GM19468 (cell line): ENCODE results near the gene LMAN2.
"Not testable (repeated sequence)": the region's sequence is repeated elsewhere in the genome, so short reads cannot be mapped to it uniquely, and the experiment has no call there.

Source experiments
- ATAC-seq: cut with Tn5 transposase; IDR thresholded peaks from one replicate; pipeline ENCODE4 v1.9.1; 2021; ENCODE audit warnings: mild to moderate bottlenecking, moderate library complexity, moderate number of reproducible peaks; ENCODE audit not compliant: unreplicated experiment; ENCODE audit errors: extremely low read depth

LMAN2 gene

DNA sequence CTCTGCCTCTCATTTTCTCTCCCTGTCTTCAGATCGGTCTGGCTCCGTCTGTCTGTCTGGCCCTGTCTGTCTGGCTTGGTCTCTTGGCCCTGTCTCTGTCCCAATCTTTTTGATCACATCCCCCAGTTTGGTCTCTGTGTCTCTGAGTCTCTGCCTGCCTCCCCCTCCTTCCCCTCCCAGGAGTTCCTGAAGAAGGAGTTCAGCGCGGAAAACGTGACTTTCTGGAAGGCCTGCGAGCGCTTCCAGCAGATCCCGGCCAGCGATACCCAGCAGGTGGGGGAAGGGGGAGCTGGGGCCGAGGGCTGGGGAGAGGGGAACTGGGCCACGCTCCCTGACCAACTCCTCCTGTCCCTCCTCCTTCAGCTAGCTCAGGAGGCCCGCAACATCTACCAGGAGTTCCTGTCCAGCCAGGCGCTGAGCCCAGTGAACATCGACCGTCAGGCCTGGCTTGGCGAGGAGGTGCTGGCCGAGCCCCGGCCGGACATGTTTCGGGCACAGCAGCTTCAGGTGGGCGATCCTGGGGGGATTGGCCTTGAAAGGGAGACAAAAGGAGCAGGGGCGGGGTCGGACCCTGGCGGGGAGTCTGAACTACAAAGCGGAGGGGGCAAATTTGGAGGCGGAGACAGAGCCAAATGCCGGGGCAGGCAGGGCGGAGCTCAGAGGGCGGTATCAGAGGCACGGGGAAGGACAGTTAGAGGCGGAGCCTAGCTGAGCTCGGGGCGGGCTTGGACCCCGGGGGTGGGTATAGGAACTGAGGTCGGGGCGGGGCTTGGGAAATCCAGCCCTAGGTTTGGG, 15.3 kb upstream of the LMAN2 start:
- no peak for ATAC-seq

DNA sequence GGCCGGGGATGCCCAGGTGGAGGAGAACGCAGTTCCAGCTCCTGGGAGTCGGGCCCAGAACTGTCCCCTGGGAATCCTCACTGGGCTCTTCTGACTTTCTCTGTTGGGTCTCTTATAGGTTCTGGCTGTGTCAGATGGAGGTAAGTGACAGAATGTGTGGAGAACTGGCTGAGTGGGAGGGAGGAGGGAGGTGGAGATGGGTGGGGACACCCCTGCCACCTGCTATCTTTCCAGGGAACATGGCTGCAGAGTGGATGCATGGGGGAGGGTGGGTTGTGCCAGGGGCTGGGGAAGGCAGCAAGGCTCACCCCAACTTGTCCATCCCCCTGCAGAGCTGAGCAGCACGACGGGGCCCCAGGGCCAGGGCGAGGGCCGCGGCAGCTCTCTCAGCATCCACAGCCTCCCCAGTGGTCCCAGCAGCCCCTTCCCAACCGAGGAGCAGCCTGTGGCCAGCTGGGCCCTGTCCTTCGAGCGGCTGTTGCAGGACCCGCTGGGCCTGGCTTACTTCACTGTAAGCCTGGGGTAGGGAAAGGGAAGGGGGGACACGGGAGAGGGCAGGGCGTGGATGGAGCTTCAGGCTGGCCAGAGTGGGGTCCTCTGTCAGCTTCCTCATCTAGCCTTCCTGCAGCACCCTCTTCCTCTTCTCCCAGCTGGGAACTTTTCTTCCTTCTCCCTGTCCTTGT, 14.5 kb upstream of the LMAN2 start:
- ATAC-seq: no peak

DNA sequence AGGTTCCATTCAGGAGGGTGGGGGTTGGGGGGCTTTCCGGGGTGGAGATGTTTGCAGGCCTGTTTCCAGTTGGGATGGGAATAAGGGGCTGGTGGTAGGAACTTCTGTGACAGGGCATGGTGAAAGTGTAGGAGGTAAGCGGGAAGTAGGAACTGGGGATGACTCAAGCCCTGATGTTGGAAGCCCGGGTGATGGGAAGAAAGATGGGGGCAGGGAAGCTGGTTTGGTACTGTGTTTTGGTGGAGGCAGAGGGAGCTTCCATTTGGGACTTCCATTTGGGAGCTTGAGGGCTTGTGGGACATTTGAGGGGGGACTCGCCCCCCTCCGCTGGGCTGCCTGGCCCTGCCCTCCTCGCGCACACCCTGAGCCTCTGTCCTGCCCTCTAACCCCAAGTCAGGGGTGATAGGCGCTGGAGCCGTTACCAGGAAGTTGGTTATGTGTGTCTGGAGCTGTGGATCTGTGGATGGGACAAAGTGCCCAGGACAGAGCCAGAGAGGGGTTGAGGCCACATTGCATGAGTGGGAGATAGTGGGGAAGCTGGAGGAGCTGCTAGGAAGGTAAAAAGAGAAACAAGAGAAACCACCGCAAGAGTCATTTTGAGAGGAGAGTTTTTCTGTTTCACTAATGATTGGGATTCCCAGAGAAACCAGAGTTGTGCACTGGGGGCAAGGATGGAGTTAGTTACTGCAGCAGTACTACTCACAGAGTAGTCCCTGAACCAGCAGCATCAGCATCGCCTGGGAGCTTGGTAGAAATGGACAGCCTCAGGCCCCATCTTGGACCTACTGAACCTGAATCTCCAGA, 12.9 kb upstream of the LMAN2 start:
- no peak for ATAC-seq

DNA sequence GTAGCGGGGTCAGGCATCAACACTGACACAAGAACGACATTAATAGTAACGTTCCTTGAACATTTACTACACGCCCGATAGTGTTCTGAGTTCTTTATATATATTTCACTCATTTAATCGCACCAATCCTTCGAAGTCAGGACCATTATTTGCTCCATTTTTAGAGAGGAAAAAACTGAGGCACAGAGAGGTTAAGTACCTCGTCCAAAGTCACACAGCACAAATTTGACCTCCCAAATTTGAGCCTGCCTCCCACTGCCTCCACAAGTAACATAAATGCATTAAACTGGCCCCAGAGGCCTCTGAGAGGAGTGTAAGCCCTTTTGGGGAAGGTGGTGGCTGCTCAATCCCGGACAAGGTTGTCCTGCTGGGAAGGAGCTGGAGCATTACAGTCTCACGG, 12.1 kb upstream of the LMAN2 start:
- ATAC-seq: no peak

DNA sequence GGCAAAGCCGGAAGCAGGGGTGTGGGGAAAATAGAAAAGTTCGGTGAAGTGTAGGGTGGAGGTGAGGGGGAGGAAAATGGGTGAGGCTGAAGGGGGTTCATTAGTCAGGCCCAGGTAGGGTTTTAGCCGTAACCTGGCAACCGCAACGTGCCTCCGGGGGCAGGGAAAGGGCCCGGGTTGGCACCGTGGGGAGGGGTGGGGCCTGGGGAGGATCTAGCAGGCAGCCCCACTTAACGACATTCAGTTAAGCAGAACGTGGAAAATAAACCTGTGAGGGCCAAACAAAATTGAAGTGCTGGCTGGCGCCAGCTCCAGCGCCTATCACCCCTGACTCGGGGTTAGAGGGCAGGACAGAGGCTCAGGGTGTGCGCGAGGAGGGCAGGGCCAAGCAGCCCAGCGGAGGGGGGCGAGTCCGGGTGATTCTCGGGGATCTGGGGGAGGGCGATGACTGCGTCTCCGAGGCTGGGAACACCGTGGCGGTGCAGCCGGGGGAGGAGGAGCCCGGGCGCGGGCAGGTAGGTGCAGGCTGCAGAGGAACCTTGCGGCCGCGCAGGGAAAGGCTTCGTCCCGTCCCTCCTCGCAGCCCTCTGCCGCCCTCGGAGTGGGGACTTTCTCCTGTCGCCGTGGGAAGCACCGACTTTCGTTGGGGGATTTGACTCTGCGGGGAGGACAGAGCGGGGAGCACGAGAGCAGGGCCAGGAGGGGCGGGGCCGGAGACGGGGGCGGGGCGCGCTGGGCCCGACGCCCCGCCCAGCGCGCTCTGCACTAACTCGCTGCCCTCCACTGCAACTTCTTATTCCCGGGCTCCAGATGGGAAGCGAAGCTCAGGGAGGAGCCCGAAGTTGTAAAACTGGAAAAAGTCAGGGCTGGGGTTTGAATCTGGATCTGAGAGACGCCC, 11.4 kb upstream of the LMAN2 start:
- no peak for ATAC-seq

DNA sequence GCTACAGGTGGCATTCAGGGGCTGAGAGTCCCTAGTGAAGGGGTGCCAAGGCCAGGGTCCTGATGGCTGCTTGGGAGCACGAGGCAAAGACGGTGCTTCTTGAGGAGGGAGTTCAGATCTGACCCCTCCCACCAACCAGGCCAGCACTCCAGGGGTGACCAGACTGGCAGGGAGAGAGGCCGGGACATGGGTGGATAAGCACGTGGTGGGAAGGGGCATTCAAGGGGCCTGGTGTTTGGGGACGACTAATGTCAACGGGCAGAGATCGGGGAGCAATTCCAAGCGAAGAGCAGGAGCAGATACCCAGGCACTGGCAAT, 10.8 kb upstream of the LMAN2 start:
- no peak for ATAC-seq

DNA sequence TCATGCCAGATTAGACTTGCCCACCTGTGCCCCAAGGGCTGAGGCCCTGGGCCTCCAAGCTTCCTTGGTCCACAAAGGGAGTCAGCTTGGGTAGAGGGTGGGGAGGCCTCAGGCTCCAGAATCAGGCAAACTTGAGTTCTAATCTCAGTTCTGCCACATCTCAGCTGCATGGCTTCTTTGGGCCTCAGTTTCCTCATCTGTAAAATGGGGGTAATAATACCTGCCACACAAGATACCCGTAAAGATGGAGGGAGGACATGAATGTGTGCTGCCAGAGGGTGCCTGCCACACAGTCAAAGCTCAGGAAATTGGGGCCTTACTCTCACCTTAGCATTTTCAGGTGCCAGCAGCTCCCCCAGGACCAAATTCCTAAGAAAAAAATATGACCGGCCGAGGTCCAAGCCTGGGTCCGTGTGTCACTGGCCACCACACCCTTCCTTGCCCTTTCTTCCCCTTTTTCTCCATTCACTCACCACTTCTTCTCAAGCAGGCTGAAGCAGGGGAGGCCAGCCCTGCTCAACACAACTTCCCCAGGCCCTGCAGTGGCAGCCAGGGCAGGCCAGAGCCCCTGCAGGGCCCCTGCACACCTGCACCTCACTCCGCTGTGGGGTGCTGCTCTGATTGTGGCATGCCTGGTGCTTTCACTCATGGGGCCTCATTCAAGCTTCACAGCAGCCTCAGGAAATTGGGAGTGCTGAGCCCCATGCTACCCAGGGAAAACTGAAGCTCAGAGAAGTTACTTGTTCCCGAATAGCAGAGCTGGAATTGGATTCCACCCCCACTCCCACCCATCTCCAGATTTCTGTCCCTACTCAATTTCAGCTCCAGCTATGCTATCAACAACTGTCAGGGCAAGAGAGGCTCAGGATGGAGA, 10.2 kb upstream of the LMAN2 start:
- no peak for ATAC-seq

DNA sequence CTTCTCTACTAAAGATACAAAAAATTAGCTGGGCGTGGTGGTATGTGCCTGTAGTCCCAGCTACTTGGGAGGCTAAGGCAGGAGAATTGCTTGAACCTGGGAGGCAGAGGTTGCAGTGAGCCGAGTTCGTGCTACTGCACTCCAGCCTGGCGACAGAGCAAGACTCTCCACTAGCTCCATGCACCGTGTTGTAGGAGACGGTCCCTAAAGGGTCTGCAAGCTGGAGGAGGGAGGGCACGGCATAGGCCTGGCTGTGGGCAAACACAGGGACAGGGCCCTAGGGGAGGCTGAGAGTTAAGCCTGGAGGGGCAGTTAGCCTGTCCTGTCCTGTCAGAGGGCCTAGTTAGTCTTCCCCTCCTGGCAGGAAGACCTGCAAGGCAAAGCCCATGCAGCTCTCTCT, 9.3 kb upstream of the LMAN2 start:
- ATAC-seq: not testable (repeated sequence)

DNA sequence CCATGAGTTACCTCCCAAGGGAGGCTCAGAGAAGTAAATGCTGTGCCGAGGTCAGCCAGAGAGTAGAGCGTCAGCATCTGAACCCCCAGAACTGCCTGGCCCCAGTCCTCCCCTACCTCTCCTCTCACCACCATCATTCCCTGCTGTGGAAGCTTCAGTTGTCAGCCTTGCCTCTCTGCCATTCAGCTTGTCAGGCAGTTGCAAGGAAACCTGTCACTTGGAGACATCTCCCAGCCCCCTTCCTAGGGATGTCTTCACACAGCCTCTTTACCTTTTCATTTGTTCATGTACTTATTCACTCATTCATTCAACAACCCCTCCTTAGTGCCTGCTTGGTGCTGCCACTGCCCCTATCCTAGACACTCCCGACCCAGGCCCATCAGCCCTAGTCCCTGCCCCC, 8.4 kb upstream of the LMAN2 start:
- ATAC-seq: no peak

DNA sequence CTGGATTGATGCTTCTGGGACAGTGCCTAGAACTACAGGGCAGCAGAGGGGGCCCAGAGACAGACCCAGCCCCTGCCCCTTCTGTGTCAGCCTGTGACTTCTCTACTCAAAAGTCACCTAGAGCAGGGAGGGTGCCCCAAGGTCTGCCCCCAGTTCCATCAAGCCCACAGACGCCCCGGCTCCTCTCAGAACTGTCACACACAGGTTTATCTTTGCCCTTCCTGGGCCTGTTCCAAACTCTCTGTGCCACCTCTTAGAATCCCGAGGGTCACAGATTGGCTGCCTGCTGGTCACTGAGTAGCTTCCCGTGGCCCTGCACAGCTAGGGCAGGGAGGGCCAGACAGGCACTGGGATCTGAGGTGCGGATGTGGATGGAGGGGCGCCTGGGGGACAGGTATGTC, 8.0 kb upstream of the LMAN2 start:
- ATAC-seq: no peak

DNA sequence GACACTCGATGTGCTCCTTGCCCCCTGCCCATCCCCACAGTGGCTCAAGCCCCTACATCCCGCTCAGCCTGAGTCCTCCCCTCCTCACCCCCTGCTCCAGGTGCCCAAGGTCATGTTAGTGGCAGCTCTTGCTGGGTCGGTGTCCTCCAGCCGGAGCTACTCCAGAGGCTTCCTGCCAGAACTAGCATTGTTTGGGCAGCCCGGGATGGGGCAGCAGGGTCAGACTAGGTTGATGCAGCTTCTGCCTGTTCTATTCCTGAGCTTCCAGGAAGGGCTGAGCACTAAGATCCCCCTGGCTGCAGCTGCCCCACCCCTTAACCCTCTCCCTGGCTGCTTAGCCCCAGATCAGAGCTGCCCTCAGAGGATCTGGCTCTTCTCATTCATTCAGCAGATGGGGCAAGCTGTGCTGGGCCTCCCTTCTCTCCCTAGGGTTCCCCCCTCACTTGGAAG, 6.9 kb upstream of the LMAN2 start:
- no peak for ATAC-seq

DNA sequence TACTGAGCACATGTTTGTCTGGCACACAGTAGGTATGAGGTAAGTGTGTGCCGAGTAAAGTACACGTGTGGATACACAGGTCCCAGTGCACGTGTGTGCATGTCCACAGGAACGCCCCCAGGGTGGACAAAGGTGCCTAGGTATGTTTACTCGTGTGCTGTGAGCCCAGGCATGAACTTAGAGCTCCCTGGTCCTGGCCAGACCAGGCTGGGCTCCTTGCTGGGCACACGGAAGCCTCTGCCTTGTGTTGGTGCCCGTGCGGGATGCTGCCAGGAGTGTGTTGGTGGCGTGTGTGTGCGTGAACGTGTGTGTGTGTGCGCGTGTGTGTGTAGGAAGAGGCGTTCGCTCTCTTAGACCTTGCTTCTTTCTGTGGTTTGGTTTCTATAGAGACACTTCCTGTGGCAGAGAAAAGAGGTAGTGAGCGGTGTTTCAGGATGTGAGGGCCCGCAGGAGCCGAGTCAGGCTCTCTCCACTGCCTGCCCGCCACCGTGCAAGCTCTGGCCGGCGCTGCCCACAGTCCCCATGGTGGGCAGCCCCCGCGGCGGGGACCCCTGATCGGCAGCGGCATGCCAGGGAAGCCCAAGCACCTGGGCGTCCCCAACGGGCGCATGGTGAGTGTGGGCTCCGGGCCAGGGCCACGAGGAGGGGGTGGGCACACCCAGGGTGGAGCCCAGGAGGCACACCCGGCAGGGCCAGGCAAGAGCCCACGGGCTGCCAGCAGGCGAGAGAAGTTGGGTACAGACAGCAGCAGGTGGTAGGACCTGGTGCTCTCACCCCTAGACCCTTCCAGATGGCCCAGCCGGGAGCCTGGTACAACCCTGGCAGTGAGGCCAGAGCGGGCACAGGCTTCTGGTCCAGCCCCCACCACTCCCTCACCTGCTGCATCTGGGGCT, 6.2 kb upstream of the LMAN2 start, which contains the start of gene RGS14:
TSS of gene RGS14 (plus strand) at position 466 of the 893 bp plus-strand sequence. CDS start at position 567, 101 bp downstream.
- peak; percentile 81 for ATAC-seq

DNA sequence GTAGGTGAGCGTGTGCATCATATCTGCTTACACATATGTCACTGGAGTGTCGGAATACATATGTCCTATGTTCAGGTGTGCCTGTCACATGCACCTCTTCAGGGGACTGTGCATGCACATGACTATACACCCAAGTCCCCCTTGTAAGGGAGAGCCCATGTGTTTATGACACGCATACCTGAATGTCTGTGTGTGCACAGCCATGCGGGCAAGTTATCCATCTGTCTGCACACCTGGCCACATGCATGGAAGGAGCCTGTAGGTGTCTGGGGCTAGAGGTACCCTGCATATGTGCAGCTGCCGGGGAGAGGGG, 5.6 kb upstream of the LMAN2 start:
- no peak for ATAC-seq

DNA sequence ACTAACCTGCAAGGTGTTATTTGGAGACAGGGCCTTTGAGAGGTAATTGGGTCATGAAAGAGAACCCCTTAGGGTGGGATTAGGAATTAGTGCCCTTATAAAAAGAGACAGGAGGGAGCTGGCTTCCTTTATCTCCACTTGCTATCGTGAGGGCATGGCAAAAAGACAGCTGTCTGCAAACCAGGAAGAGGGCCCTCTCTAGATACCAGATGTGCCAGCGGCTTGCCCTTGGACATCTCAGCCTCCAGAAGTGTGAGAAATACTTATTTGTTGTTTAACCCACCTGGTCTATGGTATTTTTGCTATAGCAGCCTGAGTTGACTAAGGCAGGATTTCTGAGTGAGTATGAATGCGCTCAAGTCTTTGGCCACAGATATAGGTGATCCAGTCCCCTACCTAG, 5.3 kb upstream of the LMAN2 start:
- no peak for ATAC-seq

DNA sequence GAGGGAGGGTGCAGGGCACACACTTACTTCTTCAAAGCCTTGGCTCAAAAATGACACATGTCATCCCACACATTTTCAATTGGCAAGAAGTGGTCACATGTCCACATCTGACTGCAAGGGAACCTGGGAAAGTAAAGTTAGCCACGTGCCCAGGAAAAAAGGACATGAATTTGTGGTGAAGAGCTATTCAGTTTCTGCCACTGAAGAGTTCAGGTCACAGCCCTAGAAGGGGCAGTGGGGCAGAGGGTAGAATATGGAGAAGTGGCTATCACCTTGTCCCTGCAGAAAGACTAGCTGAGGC, 4.3 kb upstream of the LMAN2 start:
- no peak for ATAC-seq

DNA sequence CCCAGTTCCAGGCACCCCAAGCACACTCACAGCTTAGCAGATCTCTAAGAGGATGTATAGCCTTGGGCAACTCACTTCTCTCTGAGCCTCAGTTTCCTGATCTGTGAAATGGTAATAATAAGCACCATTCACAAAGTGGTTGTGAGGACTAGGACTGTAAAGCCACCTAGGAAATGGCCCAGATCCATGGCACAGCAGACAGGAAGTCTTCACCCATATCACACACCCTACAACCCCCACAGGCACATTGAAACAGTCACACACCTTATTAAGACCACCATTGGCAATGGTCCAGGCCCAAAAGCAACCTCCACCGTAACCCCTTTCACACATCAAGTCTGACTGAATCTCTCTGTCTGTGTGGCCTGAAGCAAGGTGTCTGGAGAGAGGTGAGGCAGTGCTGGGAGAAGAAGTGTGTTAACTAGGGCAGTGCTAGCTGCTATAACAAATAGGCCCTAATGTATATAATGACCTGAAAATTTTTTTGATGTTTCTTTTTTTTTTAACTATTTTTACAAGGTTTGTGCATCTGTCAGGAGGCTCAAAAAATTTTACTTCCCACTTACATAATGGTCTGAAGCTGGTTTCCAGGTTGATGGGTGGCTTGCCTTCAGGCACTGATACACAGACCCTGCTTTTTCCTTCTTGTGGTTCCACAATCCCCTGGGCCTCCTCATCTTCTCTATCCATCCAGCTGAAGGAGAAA, 3.8 kb upstream of the LMAN2 start:
- ATAC-seq: no peak

DNA sequence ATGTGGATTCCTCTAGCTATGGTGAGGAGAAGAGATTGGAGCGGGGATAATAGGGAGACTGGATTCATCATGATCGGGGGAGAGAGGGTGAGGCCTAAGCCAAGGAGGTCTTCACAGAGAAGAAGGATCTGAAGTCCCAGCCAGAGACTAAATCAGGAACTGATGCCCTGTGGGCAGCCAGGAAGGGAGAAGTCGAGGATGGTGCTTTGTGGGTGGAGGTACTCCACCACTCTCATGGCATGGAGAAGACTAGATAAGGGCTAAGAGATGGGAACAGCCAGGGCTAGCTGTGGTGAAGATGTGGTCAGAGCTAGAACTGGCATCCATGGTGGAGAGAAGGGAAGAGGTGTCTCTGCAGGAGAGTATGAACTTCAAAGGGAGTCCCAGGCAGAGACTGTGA, 3.2 kb upstream of the LMAN2 start:
- no peak for ATAC-seq

DNA sequence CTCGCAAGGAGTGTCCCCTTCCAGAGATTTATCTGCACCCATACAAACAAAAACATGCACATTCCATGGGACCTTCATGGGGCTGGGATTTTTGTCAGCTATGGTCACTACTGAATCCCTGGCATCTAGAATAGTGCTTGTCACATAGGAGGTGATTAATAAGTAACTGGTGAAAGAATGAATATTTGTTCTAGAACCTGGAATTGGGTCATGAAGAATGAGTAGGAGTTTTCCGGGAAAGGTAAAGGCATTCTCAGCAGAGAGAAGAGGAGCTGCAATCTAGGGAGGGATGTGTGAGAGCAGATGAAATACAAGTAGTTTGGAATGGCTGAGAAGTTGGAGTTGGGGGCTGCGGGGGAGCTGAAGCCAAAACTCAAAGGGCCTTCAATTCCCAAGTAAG, 2.8 kb upstream of the LMAN2 start:
- no peak for ATAC-seq
